ENCODE data around the gene SARS2.
"Not testable (repeated sequence)": the region's sequence is repeated elsewhere in the genome, so short reads cannot be mapped to it uniquely, and the experiment has no call there.

The SARS2 gene

GRCh38 chr19:38929929-38930775 is at the start of gene SARS2:
SARS2 (minus strand) TSS chr19:38930763; CDS start chr19:38930736, 27 bp downstream.
- DNase-seq (ENCODE audit: low read depth) = peak; percentile 86

- DNase-seq (ENCODE audit: low read depth) = no peak
Measured at GRCh38 chr19:38979812-38980211, 49.2 kb upstream of the SARS2 start.

- DNase-seq (ENCODE audit: low read depth) = no peak
Measured at GRCh38 chr19:38978326-38978689, 47.7 kb upstream of the SARS2 start.

GRCh38 chr19:38977445-38978325 is 47.1 kb upstream of the SARS2 start:
- no peak for DNase-seq (ENCODE audit: low read depth)

- DNase-seq (ENCODE audit: low read depth) = no peak
Measured at GRCh38 chr19:38975861-38976271, 45.3 kb upstream of the SARS2 start.

GRCh38 chr19:38975214-38975860 is 44.8 kb upstream of the SARS2 start, which contains the start of gene FBXO17:
FBXO17 (minus strand) TSS chr19:38975742; CDS start chr19:38950319, 25,423 bp downstream.
- DNase-seq (ENCODE audit: low read depth) = no peak

- no peak for DNase-seq (ENCODE audit: low read depth)
Measured at GRCh38 chr19:38974624-38975213, 44.2 kb upstream of the SARS2 start.

GRCh38 chr19:38971672-38972071 is 41.1 kb upstream of the SARS2 start:
- no peak for DNase-seq (ENCODE audit: low read depth)

GRCh38 chr19:38970664-38971532 is 40.3 kb upstream of the SARS2 start:
- no peak for DNase-seq (ENCODE audit: low read depth)

- not testable (repeated sequence) for DNase-seq (ENCODE audit: low read depth)
Measured at GRCh38 chr19:38966149-38966548, 35.6 kb upstream of the SARS2 start.

GRCh38 chr19:38964738-38965137 is 34.2 kb upstream of the SARS2 start:
- DNase-seq (ENCODE audit: low read depth) = no peak

GRCh38 chr19:38959618-38960017 is 29.1 kb upstream of the SARS2 start:
- no peak for DNase-seq (ENCODE audit: low read depth)

GRCh38 chr19:38958301-38958700 is 27.7 kb upstream of the SARS2 start:
- DNase-seq (ENCODE audit: low read depth) = no peak

- DNase-seq (ENCODE audit: low read depth) = no peak
Measured at GRCh38 chr19:38956264-38956663, 25.7 kb upstream of the SARS2 start.

- no peak for DNase-seq (ENCODE audit: low read depth)
Measured at GRCh38 chr19:38953677-38954076, 23.1 kb upstream of the SARS2 start.

GRCh38 chr19:38952395-38953165 is 22.0 kb upstream of the SARS2 start:
- DNase-seq (ENCODE audit: low read depth) = no peak

GRCh38 chr19:38951187-38951586 is 20.6 kb upstream of the SARS2 start:
- DNase-seq (ENCODE audit: low read depth) = no peak

GRCh38 chr19:38949580-38950367 is 19.2 kb upstream of the SARS2 start:
- DNase-seq (ENCODE audit: low read depth) = peak; percentile 66

Measured in stimulated activated CD8-positive, alpha-beta memory T cell treated with anti-CD3 and anti-CD28 coated beads, Interleukin-12 subunit alpha, Interleukin-12 subunit beta, amount 100 ng/mL, for 1 hour (primary cell).